Right cardiac atrium (tissue), 5 donors: ENCODE measurements around the gene CMTM2. TPM values are rescaled to one million over a fixed set of nuclear protein-coding genes. Genes with fewer than 3 reads are reported as not detected.
"Not testable (repeated sequence)": the region's sequence is repeated elsewhere in the genome, so short reads cannot be mapped to it uniquely, and the experiment has no call there.

Source experiments
- ATAC-seq, 2 donors: fragments of 200-7000 bp; cut with Tn5 transposase; one replicate each; pipeline versions ENCODE4 v1.8.0 to v1.9.1; 2020; ENCODE audit warnings: moderate library complexity in 2 of 2, mild to moderate bottlenecking in 1 of 2
- DNase-seq, 3 donors: peaks; one replicate each; pipeline ENCODE4 v3.0.0-alpha.2; 2020
- H3K27ac ChIP-seq: one replicate; pipeline ENCODE4 v1.5.1; 2013; ENCODE audit warnings: mild to moderate bottlenecking, low read length, control low read depth, moderate library complexity
- H3K27me3 ChIP-seq: one replicate; pipeline ENCODE4 v1.6.1; 2013; ENCODE audit not compliant: control insufficient read depth, insufficient read depth
- H3K4me1 ChIP-seq: one replicate; pipeline ENCODE4 v1.6.1; 2013; ENCODE audit warnings: low read length; ENCODE audit not compliant: control insufficient read depth, insufficient read depth
- H3K4me3 ChIP-seq: one replicate; pipeline ENCODE4 v1.5.1; 2013; ENCODE audit warnings: low read length, control low read depth
- H3K9me3 ChIP-seq: one replicate; pipeline ENCODE4 v1.6.1; 2013; ENCODE audit warnings: low read length; ENCODE audit not compliant: control insufficient read depth
- WGBS: extraction: QIAGEN DNeasy Blood & Tissue Kit; methylation state at CpG from one replicate; pipeline ENCODE4 v1.1.7; 2013; 5-methylcytosine and 5-hydroxymethylcytosine counted together
- intact Hi-C, 4 donors: fragments of 100-400 bp; cut with DNase I; formaldehyde crosslinking; loops; one replicate each; pipeline versions ENCODE4 v1.11.0 to v1.14.0; 2022 to 2023
- polyA plus RNA-seq: library from polyadenylated mRNA; stranded (reverse); fragments of 200-250 nt; gene quantifications from one replicate; pipeline ENCODE4 v1.2.3, GENCODE V29; 2013
- total RNA-seq, 4 donors: library from RNA; stranded (reverse); fragmentation: NEBNext Ultra II Directional; extraction: Animal tissue kit (Norgen Biotek cat#: 25700); gene quantifications; one replicate each; pipeline ENCODE4 v1.2.1, GENCODE V29; 2021
- donor health status: healthy with polysubstance abuse.
- donor health status: DM: no; HTN: yes; CAD: no.
- donor health status: DM: no; HTN: no; CAD: no.
- donor health status: DM: no; HTN: yes; CAD: no; lungs with severe emphysema.
- donor health status: DM: yes; HTN: yes; CAD: no.

The CMTM2 gene
- total and polyA plus RNA-seq, 5 donors: 0.47 TPM; not detected in 4

GRCh38 chr16:66554021-66554420 is 25.2 kb upstream of the CMTM2 start:
- DNase-seq (no peak), ATAC-seq (no peak)
- no peak overlapping the region for H3K4me3 ChIP-seq
- no peaks in the 10 kb centered on the region for H3K9me3 ChIP-seq
- intact Hi-C loops: loop anchor here in 1 of 4 donors (5.0 kb wide), 1 partner anchor 48 kb away; the partner anchor contains the start of gene CMTM3
- no peaks in the 10 kb centered on the region for H3K4me1 ChIP-seq
- no peaks in the 10 kb centered on the region for H3K27me3 ChIP-seq
- H3K27ac ChIP-seq: no peak overlapping the region
- WGBS: 86% methylated on average over 3 of the region's 3 CpGs

- intact Hi-C loops: loop anchor here in 1 of 4 donors (5.0 kb wide), 1 partner anchor 48 kb away; the partner anchor contains the start of gene CMTM3
- H3K9me3 ChIP-seq: no peaks in the 10 kb centered on the region
- ATAC-seq: no peak
- H3K4me1 ChIP-seq: no peaks in the 10 kb centered on the region
- no peak for DNase-seq
- no peak overlapping the region for H3K4me3 ChIP-seq
- H3K27me3 ChIP-seq: no peaks in the 10 kb centered on the region
- 91% methylated on average over 6 of the region's 6 CpGs for WGBS
- H3K27ac ChIP-seq: no peak overlapping the region
These were observed 24.8 kb upstream of the CMTM2 start for GRCh38 chr16:66554495-66554894.

- Histone ChIP-seq H3K4me3 (no peak overlapping the region), H3K4me1 (no peaks in the 10 kb centered on the region), H3K27me3 (no peaks in the 10 kb centered on the region), H3K9me3 (no peaks in the 10 kb centered on the region), H3K27ac (no peak overlapping the region)
- intact Hi-C loops: no loop called here
- 82% methylated on average over 1 of the region's 1 CpG for WGBS
- no peak for ATAC-seq
- DNase-seq: no peak
These were observed 19.2 kb upstream of the CMTM2 start for GRCh38 chr16:66560107-66560506.

- no peaks in the 10 kb centered on the region for H3K27me3 ChIP-seq
- no peaks in the 10 kb centered on the region for H3K4me1 ChIP-seq
- H3K4me3 ChIP-seq: no peak overlapping the region
- DNase-seq (no peak), ATAC-seq (no peak)
- intact Hi-C loops: no loop called here
- H3K27ac ChIP-seq: no peak overlapping the region
- H3K9me3 ChIP-seq: no peaks in the 10 kb centered on the region
- 95% methylated on average over 3 of the region's 3 CpGs for WGBS
These were observed 17.7 kb upstream of the CMTM2 start for GRCh38 chr16:66561381-66562080.

- WGBS: 82% methylated on average over 1 of the region's 1 CpG
- H3K27me3 ChIP-seq: no peaks in the 10 kb centered on the region
- intact Hi-C loops: no loop called here
- H3K9me3 ChIP-seq: no peaks in the 10 kb centered on the region
- ATAC-seq (no peak), DNase-seq (no peak)
- H3K4me3 ChIP-seq: no peak overlapping the region
- no peaks in the 10 kb centered on the region for H3K4me1 ChIP-seq
- H3K27ac ChIP-seq: no peak overlapping the region
These were observed 16.9 kb upstream of the CMTM2 start for GRCh38 chr16:66562409-66562808.

- H3K4me1 ChIP-seq: no peaks in the 10 kb centered on the region
- no peaks in the 10 kb centered on the region for H3K9me3 ChIP-seq
- intact Hi-C loops: no loop called here
- WGBS: 88% methylated on average over 2 of the region's 2 CpGs
- no peak for DNase-seq
- H3K27me3 ChIP-seq: no peaks in the 10 kb centered on the region
- no peak for ATAC-seq
- H3K27ac ChIP-seq: no peak overlapping the region
- no peak overlapping the region for H3K4me3 ChIP-seq
These were observed 16.3 kb upstream of the CMTM2 start for GRCh38 chr16:66562986-66563385.

GRCh38 chr16:66563574-66564334 is 15.5 kb upstream of the CMTM2 start:
- no peaks in the 10 kb centered on the region for H3K9me3 ChIP-seq
- no peaks in the 10 kb centered on the region for H3K4me1 ChIP-seq
- no peak overlapping the region for H3K27ac ChIP-seq
- WGBS: 94% methylated on average over 2 of the region's 2 CpGs
- H3K27me3 ChIP-seq: no peaks in the 10 kb centered on the region
- DNase-seq: no peak
- no peak overlapping the region for H3K4me3 ChIP-seq
- intact Hi-C loops: no loop called here
- ATAC-seq: no peak

GRCh38 chr16:66566051-66566901 is 13.0 kb upstream of the CMTM2 start, which contains the start of gene CMTM1:
Gene CMTM1 (plus strand): TSS chr16:66566439. CDS start chr16:66566514, 75 bp downstream.
- Histone ChIP-seq H3K4me1 (no peaks in the 10 kb centered on the region), H3K9me3 (no peaks in the 10 kb centered on the region), H3K27me3 (no peaks in the 10 kb centered on the region), H3K27ac (no peak within 1 kb of the TSS), H3K4me3 (no peak within 1 kb of the TSS)
- intact Hi-C loops: no loop called here
- ATAC-seq: peak in 1 of 2 donors; percentile 36
- 93% methylated on average over 54 of the region's 54 CpGs for WGBS
- no peak for DNase-seq

GRCh38 chr16:66567270-66567669 is 12.0 kb upstream of the CMTM2 start:
- H3K9me3 ChIP-seq, H3K4me3 ChIP-seq, ATAC-seq, DNase-seq, intact Hi-C loops, H3K27ac ChIP-seq, H3K27me3 ChIP-seq, H3K4me1 ChIP-seq: not testable (repeated sequence)
- 89% methylated on average over 3 of the region's 3 CpGs for WGBS

- no peak for ATAC-seq
- H3K27me3 ChIP-seq: no peaks in the 10 kb centered on the region
- no peaks in the 10 kb centered on the region for H3K4me1 ChIP-seq
- no peak for DNase-seq
- 96% methylated on average over 2 of the region's 2 CpGs for whole genome bisulfite sequencing
- no peak overlapping the region for H3K4me3 ChIP-seq
- intact Hi-C loops: no loop called here
- no peaks in the 10 kb centered on the region for H3K9me3 ChIP-seq
- H3K27ac ChIP-seq: no peak overlapping the region
These were observed 10.9 kb upstream of the CMTM2 start for GRCh38 chr16:66568355-66568754.

GRCh38 chr16:66569131-66569530 is 10.1 kb upstream of the CMTM2 start:
- Histone ChIP-seq H3K4me1 (no peaks in the 10 kb centered on the region), H3K4me3 (no peak overlapping the region), H3K27me3 (no peaks in the 10 kb centered on the region), H3K9me3 (no peaks in the 10 kb centered on the region), H3K27ac (no peak overlapping the region)
- DNase-seq: no peak
- WGBS: 100% methylated on average over 1 of the region's 1 CpG
- no peak for ATAC-seq
- intact Hi-C loops: no loop called here
